GOT3 (cell line): ENCODE measurements around the gene LAMB4.

Source experiments
- DNase-seq: peaks from one replicate; lab custom pipeline; 2025; ENCODE audit warnings: mixed read lengths; lab: John Stamatoyannopoulos, UW

Gene LAMB4, protein sequence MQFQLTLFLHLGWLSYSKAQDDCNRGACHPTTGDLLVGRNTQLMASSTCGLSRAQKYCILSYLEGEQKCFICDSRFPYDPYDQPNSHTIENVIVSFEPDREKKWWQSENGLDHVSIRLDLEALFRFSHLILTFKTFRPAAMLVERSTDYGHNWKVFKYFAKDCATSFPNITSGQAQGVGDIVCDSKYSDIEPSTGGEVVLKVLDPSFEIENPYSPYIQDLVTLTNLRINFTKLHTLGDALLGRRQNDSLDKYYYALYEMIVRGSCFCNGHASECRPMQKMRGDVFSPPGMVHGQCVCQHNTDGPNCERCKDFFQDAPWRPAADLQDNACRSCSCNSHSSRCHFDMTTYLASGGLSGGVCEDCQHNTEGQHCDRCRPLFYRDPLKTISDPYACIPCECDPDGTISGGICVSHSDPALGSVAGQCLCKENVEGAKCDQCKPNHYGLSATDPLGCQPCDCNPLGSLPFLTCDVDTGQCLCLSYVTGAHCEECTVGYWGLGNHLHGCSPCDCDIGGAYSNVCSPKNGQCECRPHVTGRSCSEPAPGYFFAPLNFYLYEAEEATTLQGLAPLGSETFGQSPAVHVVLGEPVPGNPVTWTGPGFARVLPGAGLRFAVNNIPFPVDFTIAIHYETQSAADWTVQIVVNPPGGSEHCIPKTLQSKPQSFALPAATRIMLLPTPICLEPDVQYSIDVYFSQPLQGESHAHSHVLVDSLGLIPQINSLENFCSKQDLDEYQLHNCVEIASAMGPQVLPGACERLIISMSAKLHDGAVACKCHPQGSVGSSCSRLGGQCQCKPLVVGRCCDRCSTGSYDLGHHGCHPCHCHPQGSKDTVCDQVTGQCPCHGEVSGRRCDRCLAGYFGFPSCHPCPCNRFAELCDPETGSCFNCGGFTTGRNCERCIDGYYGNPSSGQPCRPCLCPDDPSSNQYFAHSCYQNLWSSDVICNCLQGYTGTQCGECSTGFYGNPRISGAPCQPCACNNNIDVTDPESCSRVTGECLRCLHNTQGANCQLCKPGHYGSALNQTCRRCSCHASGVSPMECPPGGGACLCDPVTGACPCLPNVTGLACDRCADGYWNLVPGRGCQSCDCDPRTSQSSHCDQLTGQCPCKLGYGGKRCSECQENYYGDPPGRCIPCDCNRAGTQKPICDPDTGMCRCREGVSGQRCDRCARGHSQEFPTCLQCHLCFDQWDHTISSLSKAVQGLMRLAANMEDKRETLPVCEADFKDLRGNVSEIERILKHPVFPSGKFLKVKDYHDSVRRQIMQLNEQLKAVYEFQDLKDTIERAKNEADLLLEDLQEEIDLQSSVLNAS (N-terminal part only)

DNA sequence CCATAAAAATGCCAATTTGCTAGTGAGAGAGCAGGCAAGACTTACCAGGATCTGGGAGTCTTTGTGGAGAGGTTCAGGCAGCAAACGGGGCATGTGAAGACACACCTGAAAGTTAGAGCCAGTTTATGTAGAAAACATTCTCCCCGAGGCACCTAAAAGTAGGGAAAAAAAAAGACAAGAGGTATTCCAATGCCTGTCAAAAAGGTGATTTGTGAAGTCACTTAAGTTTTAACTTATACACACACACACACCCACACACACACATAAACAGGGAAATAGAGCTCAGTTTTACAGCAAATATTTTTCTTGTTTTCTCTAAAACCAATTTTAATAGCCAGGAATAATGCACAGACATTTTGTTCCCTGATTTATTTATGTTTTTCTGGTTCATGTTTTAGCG, at the start of gene LAMB4:
Gene LAMB4 (minus strand): TSS at position 101 of the 400 bp plus-strand sequence. CDS start 7,197 bp downstream, outside the sequence.
- DNase-seq, result no peak

DNA sequence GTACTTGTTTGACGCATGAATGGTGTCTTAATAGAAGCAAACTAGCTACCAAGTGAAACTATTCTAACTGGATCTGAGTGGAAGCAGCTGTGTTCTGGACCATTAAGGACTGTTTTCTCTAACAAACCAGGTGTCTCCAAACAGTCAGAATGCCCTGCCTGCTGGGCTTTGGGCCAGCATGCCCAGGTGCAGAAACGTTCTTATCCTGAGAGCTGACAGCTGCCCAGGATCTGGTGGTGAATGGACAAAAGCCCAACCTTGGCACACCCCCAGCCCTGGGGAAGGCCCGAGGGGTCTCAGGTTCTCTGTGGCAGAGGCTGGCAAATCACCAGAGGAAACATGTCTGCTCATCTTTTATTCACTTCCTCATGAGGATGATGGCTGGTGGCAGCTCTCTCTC, 48.2 kb upstream of the LAMB4 start:
- no peak for DNase-seq

DNA sequence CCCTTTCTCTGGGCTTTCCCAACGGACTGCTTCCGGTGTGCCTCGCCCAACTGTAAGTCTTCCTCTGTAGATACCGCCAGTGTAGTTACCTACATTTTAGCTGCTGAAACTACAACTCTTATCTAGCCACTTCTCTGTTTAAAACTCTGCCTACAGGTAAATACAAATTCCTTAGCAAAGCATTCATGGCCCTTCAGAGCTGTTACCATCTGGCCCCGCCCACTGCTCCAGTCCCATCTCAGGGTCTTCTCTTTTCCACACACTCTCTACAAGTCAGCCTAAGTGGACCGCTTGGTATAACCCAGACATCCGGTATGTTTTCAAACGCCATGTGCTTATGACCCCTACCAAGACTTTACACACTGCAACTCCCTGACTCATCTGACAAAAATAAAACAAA, 41.0 kb upstream of the LAMB4 start:
- no peak for DNase-seq

DNA sequence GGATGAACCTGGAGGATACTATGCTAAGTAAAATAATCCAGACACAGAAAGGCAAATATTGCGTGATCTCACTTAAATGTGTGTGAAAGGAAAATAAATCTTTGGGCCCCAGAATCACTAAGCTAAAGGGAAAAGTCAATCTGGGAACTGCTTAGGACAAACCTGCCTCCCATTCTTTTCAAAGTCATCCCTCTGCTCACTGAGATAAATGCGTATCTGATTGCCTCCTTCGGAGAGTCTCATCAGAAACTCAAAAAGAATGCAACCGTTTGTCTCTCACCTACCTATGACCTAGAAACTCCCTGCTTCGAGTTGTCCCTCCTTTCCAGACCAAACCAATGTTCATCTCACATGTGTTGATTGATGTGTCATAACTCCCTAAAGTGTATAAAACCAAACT, 40.1 kb upstream of the LAMB4 start:
- no peak for DNase-seq

DNA sequence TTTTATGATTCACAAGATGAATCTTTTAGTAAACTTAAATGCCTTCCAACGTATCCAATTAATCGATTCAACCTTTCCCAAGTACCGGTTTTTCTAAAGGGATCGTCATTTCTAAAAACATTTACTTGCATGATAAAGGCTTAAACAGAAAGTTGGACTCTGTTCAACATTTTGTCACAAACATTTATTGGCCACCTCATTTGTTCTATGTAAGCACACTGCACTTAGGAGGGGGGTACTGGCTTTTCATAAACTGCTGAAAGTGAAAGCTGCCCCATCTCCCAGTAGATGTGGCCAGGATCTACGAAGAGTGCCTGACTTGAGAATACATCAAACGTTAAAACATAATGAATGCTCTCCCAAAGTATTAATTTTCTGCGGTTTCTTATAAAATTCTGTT, 37.3 kb upstream of the LAMB4 start:
- no peak for DNase-seq

DNA sequence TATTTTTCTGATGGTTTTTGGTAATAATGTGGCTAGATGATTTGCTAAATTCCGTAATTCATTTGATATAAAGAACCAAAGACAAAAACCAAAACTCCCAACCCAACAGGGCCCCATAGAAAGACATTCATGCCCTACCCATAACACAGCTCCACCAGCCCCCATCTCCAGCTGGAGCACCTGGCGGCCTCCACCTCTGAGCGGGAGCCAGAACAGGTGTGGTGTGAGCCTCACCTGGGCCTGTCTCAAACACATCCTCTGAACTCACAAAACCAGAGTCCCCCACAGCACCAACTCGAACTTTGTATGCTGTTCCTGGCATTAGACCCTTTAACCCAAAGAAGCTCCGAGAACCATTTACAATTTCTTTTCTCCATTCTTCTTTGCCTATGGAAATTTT, 36.5 kb upstream of the LAMB4 start:
- no peak for DNase-seq

DNA sequence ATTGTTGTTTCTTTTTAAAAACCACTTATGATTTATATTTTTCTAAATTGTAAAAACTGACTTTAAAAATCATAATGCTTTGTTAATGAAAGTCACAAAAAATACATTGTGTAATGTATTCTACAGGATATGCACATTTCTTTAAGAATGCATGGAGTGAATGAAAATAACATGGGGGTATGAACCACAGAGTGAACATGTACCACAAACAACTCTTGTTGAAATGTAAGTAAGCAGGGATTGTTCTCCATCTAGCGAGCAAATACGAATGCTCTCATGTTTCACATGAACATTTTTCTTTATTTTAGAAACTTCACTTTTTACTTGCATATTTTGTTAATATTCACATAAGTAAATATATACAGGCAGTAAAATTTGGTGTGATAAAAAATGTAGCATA, 35.6 kb upstream of the LAMB4 start:
- DNase-seq, result no peak

DNA sequence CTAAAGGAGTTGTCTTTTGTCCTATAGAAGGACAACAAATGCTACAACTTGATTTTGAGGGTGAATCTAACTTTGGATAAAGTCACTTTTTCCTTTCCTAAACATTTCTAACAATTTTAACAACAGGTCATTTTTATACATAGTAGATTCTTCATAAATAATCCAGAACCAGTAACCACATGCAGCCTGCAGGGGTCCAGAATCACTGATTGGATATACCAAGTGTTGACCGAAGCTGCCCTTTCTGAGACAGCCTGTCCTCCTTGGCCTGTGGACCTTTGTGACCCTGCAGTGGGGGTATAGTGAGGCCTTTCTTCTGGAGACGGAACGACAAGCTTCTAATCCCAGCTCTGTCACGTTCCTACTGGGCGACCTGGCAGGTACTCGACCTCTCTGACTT, 34.8 kb upstream of the LAMB4 start:
- no peak for DNase-seq

DNA sequence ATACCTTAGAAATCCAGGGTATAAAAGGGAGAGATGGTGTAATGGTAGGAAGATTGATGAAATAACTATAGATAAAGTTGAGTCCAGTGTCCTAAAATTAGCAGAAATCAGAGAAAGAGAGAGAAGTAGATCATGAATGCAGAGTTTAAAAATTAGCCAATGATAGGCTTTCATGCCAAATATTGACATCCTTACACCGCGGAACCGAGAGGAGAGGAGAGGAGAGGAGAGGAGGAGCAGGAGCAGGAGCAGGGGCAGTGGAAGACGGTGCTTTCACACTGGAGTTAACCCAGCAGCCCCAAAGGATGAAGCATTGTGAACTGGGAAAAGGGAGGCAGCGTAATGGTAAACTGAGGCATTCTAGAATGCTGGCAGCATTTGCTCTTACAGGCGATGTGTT, 34.2 kb upstream of the LAMB4 start:
- no peak for DNase-seq

DNA sequence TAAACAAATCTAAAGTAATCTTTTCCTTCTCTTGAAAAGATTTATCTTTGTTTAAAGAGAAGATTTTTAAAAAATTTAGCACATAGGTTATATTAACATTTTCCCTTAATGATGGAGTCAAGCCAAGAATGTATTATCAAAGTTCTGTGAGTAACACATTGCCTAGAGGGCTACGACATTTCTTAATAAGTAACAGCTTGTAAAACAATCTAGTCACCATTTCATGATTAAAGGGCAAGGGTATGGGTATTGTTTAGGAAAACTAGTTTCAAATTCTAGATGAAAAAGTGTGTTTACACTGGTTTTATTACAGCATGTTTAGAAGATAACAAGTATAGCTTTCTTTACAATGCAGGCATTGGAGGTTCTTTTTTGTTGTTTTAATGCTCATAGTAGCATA, 28.6 kb upstream of the LAMB4 start:
- no peak for DNase-seq

DNA sequence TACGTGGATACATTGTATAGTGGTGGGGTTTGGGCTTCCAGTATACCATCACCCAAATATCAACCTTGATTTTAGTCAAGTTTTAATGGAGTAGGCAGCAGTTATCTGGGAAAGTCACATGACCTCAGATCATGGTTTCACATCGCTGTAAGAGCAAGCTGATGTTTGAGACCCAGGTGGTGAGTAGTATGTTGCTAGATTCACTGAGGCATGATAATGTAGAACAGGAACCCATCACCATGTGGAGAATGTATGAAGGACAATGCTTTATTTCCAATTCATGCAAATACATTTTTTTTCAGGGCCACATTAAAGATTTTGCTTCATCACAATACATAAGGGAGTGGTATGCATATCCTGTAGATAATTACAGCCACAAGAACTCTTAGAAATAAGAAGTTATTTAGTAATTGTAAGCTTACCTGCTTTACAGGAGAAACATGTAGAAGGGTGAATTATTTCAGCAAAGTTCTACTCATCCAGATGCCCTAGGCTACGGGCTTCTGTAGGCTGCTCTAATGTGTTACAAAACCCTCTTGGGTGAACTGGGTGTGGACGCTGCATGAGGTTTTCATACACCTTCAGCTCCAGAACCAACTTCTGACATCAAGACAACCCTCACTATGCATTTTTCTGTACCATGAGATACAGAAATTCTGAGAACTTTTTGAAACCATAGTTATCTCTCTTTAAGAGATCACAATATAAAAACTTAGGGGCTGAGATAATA, 27.6 kb upstream of the LAMB4 start:
- no peak for DNase-seq

DNA sequence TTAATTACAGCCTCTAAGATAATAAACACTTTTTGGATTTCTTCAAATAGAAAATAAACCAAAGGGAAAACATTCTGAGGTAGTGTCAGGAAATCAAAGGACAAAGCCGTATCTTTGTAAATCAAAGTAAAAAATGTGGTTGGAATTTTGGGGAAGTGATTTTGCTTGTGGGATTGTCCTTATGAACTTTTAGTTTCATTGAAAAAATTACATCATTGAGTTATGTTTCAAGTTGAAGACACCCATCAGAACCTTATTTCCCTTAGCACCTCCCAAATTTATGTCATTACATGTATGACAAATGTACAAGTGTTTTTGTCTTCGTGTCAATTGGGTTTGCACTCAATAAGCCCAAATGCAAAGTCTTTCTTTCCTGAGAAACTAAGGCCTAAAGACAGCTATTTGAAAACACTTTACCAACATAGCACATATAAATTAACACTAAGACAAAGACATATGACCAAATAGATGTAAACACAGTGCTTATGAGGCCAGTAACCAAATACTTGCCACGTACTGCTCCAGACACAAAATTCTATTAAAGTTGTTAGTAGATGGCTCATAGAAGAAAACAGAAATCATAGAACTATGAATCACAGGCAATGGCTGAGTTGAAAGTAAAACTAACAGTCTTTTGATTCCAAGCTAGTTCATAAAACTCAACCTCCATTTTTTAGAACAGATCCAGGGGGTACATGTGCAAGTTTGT, 26.9 kb upstream of the LAMB4 start:
- no peak for DNase-seq

DNA sequence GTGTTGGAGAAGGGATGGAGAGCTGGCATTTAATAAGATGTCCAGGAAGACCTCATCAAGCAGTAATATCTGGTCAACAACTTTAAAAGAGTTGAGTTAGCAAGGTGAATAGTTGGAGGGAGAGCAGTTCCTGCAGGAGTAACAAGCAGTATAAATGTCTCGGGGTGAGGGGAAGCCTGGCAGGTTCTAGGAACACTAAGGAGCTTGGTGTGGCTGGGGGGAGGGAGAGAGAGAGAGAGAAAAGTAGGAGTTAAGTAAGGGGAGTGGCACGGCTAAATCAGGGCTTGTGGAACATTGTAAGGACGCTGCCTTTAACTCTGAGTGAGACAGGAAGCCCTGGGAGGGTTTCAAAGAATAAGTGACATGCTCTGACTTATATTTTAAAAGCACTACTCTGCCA, 22.0 kb upstream of the LAMB4 start:
- DNase-seq, result no peak

DNA sequence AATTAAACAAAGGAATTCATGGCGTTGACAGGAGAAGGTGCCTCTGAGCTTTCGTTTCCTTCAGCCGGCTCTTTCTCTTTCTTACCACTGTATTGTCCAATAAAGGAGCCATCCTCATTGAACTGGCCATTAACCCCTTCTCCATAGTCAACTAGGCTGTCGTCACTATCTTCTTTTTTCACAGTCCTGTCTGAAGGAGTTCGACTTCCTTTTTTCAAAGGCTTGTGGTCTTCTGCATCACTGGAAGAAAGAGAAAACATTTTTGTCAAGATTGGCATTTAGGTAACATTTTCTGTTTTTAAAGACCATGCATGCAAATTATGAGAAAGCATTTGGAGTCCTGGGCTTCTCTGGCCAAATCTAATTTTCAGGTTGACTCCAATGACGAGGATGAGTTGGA, 19.7 kb upstream of the LAMB4 start:
- DNase-seq, result no peak

DNA sequence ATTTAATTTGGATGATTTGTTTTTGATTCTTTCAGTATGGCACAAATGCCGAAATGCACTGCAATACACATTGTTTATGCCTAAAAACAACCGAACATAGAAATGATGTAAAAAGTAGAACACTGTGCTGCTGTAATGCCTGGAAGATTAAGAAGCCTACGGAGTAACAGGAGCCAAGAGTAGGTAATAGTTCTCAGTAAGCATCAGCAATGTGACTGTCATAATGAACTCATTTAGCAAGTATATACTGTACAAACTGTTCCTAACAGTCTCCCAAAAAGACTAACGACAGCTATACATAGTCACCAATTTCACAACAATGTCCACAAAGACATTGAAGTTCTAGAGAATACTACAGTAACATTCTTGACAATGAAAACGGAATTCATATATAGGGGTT, 19.0 kb upstream of the LAMB4 start:
- no peak for DNase-seq

DNA sequence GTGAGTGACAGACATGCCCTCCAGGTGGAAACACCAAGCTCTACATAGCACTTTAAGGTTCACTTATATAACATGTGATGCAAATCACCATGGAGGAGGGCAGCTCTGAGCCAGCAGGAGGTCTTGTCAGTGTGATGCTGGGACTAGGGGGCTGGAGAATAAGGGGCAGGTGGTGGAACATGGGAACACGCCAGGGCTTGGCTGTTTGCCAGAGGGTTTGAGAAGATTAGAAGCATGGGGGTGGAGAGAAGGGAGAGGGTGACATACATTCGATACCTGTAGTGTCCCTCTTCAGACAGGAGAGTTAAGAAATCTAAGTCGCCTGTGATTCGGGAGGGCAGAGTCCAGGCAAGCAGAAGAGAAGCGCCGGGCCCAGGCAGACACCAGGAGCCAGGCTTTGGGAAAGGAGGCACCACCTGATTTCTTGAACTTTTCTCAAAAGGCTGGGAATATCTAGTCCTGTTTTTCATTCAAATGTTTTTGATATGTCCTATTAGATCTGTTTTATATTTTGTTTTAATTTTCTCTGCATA, 16.9 kb upstream of the LAMB4 start:
- no peak for DNase-seq

DNA sequence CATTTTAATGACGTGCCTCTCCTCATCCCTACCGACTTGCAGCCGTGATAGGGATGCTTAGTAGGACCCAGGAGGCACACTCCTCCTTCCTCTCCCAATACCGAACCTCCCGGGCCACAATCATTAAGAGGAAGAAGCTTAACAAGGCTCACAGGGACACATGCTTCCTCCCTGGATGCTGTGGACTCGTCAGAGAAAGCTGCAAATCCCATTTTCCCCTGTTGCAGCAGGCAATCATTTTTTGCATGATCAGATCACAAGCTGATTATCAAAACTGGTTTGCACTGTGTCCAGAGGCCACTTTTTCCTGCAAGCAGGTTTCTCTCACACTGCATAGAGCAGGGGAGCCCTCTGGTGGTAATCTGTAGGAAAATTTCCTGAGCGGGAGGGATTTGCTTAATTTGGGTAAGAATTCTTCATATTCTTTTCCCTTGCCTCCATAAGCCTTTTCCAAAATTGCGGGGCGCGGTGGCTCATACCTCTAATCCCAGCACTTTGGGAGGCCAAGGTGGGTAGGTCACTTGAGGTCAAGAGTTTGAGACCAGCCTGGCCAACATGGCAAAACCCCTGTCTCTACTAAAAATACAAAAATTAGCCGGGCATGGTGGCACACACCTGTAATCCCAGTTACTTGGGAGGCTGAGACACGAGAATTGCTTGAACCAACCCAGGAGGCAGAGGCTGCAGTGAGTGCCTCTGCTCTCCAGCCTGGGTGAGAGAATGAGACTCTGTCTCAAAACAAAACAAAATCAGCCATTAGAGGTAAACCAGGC, 16.1 kb upstream of the LAMB4 start:
- DNase-seq, result peak; percentile 13

DNA sequence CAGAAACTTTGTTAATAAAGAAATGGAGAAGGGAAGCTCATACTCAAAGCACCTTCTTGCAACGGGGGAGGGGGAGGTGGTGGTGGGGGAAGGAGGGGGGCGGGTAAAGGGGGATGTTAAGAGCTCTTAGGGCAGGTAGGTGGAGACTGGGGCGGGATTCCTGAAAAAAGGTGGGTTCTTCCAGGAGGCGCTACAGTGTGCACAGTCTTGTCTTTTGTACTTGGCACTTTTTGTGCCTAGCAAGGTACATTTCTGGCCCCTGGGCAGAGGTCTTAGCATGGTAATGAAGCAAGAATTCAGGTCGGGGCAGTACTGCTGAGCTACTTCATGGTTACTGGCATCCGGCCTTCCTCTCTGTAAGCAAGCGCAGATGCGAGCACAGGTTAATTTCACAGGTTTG, 15.2 kb upstream of the LAMB4 start:
- no peak for DNase-seq

DNA sequence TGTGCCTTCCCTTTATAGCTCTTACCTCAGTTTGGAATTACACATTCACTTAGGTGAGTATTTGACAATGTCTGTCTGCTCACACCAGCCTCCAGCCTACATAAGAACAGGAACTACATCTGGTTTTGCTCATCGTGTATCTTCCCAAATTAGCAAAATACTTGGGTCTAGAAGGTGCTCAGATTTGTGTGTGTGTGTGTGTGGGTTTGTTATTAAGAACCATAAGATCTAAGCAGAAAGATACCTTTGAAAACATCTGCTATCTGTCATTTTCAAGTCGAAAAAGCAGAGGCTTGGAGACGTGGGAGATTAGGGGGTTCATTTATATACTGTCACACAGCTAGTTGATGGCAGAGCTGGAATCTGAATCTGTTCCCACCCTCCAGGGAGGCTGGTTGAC, 14.8 kb upstream of the LAMB4 start:
- DNase-seq, result no peak
